GM18873 (cell line): ENCODE results near the gene FAM83D.
A peak's percentile ranks its signal among the peaks of the same experiment; 100 is the strongest.

Source experiments
- ATAC-seq: cut with Tn5 transposase; IDR thresholded peaks from one replicate; pipeline ENCODE4 v1.9.1; 2021; ENCODE audit warnings: mild to moderate bottlenecking, moderate library complexity, moderate number of reproducible peaks; ENCODE audit not compliant: unreplicated experiment, low FRiP score

FAM83D gene

DNA sequence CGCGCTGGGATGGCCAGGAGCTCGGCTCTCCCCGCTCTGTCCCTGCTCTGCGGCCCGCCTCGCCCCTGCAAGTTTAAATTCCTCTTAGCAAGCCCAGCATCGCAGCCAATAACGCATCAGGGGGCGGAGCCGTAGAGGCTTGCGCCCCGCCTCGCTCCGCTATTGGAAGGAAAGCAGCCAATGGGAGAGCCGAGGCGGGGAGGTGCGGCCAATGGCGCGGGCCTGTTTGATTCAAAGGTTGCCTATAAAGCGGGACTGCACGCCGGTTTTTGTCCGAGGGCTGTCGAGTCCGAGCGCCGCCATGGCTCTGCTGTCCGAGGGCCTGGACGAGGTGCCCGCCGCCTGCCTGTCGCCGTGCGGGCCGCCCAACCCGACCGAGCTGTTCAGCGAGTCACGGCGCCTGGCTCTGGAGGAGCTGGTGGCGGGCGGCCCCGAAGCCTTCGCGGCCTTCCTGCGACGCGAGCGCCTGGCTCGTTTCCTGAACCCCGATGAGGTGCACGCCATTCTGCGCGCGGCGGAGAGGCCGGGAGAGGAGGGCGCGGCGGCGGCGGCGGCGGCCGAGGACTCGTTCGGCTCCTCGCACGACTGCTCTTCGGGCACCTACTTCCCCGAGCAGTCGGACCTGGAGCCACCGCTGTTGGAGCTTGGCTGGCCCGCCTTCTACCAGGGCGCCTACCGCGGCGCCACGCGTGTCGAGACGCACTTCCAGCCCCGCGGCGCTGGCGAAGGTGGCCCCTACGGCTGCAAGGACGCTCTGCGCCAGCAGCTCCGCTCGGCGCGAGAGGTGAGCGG, at the start of gene FAM83D:
Gene FAM83D, plus strand, starts transcription at position 276 of the 792 bp plus-strand sequence. Its CDS starts 26 bp downstream, at position 302.
- ATAC-seq = peak; percentile 73

DNA sequence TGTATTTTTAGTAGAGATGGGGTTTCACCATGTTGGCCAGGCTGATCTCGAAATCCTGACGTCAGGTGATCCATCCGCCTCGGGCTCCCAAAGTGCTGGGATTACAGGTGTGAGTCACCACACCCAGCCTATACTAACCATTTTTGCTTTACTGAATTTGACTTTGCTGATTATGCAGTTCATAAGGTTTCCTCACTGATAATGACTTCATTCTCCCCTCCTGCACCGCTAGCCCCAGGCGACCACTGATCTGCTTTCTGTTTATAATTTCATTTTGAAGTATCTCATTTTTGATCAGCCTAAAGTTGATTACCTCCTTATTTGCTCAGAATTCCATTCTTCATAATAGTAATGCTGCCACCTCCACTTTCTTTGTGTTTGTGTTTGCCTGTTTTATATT, 48.7 kb upstream of the FAM83D start:
- no peak for ATAC-seq

DNA sequence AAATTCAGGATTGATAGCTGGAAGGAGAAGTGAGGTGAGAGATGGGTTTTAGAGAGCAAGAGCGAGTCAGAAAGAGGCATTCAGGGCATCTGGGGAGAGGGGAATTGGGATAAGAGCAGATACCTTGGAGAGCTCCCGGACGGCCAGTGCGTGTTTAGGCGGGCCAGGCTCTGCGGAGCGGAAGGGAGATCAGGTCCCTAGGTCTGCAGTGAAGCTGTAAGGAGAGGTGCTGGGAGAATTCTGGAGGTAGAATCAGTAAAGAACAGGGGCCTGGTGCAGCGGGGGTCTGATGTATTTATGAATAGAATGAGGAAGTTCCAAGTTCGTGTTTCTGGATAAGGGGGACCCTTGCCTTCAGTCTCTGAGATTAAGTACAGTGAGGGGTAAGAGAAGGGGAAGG, 47.4 kb upstream of the FAM83D start:
- no peak for ATAC-seq

- no peak for ATAC-seq
Measured at GRCh38 chr20:38880952-38881735, 45.1 kb upstream of the FAM83D start.

DNA sequence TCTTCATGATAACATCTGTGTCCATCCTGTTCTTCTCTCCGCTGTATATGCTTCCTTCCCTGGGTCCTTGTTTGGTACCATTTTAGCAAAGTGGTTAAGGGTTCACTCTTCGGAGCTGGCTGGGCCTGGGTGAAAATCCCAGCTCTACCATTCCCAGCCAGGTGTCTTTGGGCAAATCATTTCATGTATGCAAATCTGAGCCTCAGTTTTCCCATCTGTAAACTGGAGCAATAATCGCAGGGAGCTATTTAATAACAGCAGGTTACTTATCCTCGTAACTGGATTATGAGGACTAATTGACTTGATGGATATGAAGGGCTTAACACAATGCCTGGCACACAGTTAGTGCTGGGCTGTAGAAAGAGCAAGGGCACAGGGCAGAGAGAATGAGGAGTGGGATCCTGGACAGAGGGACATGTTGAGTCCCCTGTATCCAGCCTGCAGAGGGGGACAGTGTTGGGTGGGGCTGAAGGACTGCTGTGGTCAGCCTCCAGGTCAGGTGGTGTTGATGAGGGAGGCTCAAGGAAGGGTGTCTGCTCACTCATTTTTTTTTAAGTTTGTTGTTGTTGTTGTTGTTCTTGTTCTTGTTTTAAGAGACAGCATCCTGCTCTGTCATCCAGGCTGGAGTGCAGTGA, 44.3 kb upstream of the FAM83D start:
- no peak for ATAC-seq

GRCh38 chr20:38882600-38882999, 43.6 kb upstream of the FAM83D start:
- ATAC-seq = no peak

- ATAC-seq = no peak
Measured at GRCh38 chr20:38883081-38883980, 42.9 kb upstream of the FAM83D start.

DNA sequence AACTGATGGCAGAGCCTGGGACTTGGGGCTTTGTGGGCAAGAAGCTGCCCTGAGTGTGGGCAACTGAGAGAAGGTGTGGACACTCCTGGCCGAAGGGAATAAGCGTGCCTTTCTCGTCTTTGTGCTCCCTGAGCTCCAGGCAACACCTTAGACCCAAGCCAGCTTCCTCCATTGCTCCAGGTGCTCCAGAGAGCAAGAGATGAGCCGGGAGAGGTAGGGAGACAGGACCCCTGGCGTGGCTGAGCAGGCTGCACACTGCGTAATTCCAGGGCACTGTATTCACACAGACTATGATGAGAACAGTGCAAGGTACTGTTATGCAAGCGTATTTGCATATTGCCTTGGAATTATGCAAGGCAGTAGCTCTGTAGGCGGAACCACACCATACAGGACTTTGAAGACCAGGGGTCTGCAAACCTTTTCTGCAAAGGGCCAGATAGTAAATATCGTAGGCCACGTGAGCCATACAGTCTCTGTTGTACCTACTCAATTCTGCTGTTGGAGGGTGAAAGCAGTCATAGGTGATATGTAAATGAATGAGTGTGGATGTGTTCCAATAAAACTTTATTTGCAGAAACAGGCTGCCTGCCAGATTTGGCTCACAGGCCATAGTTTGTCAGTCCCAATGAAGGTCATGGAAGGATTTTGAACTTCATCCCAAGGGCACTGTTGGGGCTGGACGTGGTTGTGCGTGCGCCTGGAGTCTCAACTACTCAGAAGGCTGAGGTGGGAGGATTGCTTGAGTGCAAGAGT, 42.1 kb upstream of the FAM83D start:
- no peak for ATAC-seq

GRCh38 chr20:38885357-38885756, 40.9 kb upstream of the FAM83D start:
- no peak for ATAC-seq

DNA sequence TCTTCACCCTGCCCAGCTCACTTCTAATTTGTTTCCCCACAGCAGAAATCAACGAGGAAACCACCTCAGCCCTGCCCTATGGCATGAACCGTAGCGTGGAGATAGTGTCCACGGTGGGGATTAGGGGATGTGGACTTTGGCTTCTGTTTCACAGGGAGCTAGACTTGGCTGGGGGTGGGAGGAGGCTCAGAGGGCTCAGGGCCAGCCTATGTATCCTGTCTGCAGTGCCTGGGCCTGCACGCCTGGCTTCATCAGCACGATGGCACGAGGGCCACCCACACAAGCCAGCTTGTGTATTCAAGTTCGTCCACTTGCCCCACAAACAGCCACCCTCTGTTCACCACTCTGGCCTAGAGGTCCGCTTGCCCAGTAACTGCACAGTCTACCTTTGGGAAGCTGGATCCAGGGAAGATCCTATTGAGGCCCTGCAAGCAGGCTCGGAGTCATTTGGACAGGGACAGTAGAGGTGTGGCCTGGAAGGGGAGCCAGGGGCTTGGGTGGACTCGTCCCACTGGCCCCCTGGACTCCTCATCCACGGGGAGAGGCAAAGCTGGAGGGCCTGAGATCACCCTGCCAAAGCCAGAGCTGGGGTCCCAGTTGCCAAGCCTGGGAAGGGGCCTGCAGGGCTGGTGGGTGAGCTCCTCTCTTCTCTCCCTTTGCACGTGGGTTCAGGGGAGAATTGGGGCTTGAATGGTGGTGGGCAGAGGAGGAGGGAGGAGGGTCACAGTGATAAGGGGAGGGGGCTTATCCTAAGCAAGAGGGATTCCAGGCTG, 38.0 kb upstream of the FAM83D start:
- no peak for ATAC-seq

DNA sequence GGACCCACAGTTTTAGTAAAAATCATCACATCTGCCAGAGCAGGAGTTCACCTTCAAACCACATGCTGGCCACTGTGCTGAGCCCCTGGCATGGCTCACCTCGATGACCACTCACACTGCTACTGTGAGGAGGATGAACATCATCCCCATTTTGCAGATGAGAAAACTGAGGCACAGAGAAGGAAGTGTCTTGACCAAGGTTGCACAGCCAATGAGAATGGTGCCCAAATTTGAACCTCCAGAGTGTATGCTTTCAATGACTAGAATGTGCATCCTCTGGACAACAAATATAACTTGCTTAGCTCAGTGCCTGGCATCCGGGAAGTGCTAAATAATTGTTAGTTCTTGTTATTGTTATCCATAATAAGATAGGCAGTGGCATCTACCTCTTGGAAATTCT, 37.2 kb upstream of the FAM83D start:
- ATAC-seq = no peak

DNA sequence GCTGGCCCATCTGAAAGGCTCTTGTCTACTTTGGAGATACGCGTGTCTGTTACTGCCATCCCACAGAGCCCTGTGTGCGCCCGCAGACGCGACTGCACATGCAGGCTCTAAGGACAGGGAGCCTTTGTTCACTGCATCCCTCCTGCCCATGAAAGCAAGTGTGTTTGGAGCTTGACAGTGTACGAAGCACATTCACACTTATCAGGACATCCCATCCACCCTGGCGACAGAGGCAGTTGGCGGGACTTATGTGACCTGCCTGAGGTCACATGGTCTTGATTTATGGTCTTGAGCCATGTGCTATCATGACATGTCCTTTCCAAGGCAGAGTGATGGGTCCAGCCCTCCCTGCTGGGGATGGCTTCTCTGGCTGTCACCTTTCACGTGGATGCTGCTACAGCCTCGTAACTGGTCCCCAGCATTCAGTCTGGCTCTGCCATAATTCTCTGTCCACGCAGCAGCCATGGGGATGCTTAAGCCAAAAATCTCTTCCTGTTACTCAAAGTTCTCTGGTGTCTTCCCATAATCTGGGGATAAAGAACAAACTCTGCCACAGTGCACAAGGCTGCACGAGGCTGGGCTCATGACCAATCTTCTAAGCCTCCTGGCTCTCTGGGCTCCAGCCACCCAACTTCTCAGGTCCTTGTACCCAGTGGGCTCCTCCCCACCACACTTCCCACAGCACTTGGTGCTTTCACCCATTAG, 36.3 kb upstream of the FAM83D start:
- no peak for ATAC-seq

DNA sequence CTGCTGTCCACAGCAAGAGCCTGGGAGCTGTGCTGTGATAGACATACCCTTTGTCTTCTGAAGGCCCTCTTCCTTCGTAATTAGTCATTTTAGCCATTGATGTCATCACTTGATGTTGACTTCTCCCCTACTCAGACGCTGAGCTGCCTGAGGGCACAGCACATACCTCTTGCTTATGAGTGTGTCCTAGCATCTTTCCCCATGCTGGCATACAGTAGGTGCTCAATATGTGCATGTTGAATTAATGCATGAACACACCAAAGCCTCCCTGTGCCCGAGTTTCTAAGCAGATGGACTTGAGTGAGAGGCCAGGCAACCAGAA, 35.8 kb upstream of the FAM83D start:
- no peak for ATAC-seq

DNA sequence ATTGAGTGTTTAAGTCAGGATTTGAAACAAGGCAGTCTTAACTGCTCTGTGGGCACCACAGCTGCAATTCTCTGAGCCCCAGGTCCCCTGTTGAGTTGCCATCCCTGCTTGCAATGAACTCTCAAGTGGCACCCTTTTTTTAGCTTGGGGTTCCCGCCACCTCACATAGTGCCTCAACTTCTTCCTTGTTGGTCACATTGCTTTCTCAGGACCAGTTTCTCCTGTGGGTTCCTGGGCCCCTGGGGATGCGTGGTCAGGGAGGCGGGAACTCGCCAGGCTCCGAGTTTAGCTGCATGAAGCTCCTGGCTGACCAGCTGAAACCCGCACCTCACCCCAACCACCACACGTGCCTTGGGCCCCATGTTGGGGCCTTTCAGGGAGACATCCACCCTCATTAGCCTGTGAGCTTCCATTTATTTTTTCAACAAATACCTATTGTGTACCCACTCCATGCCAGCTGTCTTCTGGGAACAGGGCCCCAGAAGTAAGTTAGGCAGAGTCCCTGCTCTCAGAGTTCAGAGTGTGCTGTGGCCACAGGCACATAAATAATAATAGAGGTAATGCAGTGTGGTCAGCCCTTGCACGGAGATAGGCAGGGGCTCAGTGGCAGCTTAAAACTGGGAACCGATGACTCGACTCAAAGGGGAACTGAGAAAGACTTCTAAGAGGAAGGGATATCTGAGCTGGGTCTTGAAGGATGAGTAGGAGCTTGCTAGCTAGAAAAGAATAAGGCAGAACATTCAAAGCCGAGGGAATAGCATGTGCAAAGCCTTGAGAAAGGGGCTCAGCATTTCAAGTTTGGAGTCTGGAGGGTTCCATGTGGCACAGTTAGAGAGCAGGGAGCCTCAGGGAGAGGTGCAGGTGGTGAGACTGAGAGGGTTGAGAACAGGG, 33.9 kb upstream of the FAM83D start:
- peak; percentile 35 for ATAC-seq

DNA sequence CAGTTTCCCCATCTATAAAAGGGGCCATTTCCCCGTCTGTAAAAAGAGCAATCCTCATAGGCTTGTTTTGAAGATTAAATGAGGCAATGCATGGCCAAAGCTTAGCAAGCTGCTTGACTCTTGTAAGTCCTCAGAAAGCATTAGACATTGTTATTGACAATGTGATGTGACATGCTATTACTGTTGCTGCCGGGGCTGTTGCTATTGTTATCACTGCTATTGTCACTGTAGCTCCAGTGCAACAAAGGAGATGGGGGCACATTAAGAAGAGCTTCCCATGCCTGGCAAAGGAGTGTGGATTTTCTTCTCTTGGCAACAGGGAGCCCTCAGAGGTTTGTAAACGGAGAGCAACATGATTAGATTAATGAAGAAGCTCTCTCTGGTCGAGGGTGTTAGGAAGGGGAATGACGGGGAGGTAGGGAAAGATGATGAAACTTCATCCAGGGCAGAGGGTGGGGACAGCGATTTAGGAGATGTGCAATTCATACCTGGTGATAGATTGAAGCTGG, 33.1 kb upstream of the FAM83D start:
- no peak for ATAC-seq

DNA sequence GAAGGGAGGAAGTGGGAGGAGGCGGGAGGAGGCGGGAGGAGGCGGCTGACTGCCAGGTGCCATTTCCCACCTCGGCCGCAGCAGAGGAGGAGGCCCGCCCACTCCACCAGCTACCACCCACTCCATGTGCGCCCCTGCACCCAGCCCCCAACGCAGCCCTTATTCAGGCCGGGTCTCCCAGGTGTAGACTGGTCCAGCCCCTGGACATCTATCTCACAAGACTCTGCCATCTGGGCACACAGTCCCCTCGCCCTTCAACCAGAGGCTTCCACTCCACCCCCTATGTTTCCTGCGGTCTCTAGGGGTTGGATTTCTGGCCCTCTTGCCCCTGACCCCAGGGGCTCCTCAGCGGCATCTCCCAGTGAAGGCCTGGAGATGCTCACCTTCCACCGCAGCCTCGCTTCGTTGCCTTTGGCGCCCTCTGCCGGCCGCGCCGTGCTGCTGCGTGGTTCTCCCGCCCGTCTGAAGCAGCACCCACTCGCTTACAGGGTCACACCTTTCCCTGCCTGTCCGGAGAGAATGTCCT, 32.6 kb upstream of the FAM83D start:
- ATAC-seq = no peak
